Effector CD8-positive, alpha-beta T cell (primary cell): ENCODE results near the gene ELP2.
"Not testable (repeated sequence)": the region's sequence is repeated elsewhere in the genome, so short reads cannot be mapped to it uniquely, and the experiment has no call there.

Experiments
- DNase-seq: peaks from one replicate; lab custom pipeline; 2025; lab: John Stamatoyannopoulos, UW

The ELP2 gene

GRCh38 chr18:36191286-36191685 lies 61.6 kb downstream of the ELP2 start:
- no peak for DNase-seq

GRCh38 chr18:36191711-36192110 lies 62.0 kb downstream of the ELP2 start:
- DNase-seq, result no peak

- no peak for DNase-seq
These were observed 65.1 kb downstream of the ELP2 start for GRCh38 chr18:36194600-36195315.

DNA sequence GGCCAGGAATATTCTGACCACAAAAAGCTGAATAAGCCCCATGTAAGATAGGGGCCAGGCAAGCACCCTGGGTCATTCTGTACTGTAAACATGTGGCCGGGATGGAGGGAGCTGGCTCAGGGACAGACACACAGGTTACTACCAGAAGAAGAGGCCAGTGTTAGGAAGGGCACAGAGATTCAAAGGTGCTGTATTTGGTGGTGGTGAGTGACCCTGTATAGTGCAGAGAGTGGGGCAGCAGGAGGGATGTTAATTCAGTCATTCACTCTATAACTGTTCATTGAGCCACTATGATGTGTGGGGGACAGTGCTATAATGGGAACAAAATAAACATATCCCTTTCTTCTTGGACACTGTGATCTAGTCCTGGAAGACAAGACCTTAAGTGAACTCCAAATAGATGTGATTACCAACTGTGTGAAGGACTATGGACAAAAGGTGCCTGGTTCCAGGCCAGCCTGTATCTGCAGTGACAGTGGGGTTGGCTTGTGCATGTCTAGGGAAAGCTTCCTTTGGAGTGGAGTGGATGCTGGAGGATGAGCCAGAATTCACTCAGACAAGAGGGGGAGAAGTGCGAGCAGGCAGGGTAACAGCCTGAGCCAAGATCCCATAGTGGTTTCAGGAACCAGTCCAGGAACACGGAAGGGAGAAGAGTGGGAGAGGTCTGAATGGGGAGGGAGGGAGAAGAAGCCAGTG lies 65.9 kb downstream of the ELP2 start:
- DNase-seq, result no peak

DNA sequence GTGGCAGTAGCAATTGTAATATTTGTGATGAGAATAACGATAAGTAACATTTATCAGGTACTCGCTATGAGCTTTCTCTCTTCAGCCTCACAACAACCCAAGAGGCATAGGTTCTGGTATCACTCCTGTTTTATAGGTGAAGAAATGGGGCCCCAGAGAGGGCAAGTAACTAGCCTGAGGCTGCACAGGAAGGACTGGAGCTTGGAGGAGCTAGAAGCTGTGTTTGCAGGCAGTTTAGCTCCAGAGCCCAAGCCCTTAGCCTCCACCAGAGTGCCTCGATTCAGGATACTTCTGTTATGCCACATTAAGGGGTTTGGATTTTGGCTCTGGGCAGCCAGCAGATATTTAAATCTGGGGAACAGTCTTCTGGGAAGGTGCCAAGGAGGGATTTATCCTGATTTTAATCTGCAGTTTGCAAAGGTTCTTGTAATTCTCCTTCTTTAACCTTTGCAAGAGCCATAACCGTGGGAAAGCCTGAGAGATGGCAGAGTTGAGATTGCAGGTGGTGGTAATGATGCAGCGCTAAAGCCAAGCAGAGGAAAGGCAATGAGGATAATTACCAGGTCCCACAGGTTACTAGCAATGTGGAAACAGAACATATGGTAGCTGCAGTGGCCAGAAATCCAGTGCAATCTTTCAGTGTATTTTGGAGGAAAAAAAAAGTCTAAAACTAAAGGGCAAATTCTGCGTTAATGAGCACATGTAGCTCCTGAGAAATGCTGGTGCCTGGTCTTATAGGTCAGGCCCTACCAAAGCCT lies 66.7 kb downstream of the ELP2 start:
- no peak for DNase-seq

DNA sequence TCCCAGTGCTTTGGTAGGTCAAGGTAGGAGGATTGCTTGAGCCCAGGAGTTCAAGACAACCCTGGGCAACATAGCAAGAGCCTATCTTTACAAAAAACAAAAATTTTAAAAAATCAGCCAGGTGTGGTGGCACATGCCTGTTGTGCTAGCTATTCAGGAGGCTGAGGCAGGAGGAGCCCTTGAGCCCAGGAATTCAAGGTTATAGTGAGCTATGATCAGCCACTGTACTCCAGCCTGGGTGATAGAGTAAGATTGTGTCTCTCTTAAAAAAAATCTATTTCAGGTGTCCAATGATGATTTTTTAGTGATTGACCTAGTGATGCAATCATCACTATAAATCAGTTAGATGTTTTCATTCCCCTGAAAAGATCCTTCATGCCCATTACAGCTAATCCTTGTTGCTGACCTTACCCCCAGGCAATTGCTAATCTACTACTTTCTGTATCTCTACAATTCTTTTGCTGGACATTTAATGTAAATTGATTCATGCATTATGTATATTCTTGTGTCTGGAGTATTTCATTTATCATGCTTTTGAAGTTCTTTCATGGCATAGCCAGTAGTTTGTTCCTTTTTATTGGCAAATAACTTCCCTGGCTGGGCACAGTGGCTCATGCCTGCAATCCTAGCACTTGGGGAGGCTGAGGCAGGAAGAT lies 67.9 kb downstream of the ELP2 start:
- no peak for DNase-seq

DNA sequence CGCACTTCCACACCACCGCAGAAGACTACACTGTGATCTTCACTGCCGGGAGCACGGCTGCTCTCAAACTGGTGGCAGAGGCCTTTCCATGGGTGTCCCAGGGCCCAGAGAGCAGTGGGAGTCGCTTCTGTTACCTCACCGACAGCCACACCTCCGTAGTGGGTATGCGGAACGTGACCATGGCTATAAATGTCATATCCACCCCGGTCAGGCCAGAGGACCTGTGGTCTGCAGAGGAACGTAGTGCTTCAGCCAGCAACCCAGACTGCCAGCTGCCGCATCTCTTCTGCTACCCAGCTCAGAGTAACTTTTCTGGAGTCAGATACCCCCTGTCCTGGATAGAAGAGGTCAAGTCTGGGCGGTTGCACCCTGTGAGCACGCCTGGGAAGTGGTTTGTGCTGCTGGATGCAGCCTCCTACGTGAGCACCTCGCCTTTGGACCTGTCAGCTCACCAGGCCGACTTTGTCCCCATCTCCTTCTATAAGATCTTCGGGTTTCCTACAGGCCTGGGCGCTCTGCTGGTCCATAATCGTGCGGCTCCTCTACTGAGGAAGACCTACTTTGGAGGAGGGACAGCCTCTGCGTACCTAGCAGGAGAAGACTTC lies 70.1 kb downstream of the ELP2 start:
- DNase-seq, result no peak

DNA sequence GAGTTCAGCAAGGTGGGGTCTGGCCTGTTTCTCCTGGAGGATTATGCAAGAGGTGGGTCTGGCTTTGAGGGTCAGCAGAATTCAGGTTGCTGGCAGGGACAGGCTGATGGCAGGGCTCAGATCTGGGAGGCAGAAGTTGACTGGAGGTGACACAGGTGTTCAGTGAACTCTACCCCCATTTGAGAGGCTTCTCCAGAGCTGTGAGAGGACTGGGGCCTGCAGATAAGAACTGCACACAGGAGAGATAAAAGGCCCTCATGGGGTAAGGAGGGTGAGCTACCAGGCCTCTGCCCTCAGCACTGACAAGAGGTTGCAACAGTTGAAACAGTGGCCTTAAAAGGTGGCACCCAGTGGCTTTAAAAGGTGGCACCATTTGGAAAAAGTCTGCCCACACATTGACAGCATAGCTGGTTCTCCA lies 70.7 kb downstream of the ELP2 start:
- DNase-seq, result no peak

DNA sequence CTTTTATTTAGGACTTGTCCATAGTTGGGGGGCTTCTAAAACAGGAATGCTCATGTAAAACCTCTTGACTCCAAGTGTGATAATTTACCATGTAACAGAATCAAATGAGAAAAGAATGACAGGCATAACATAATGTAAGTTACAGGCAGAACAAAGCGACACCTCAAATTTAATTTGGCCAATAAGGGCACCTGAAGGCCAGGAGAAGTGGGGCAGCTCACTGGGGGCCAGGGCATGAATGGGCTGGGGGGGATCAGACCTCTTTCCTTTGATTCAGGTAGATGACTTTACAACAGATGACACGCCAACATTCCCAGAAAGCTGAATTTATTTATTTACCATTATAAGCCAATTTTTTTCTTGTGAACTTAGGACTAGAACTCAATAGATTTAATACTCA lies 72.1 kb downstream of the ELP2 start:
- no peak for DNase-seq

- no peak for DNase-seq
These were observed 73.7 kb downstream of the ELP2 start for GRCh38 chr18:36203360-36203895.

GRCh38 chr18:36205166-36205565 lies 75.5 kb downstream of the ELP2 start:
- DNase-seq, result no peak

- DNase-seq, result no peak
These were observed 77.6 kb downstream of the ELP2 start for GRCh38 chr18:36207303-36207702.

- DNase-seq, result not testable (repeated sequence)
These were observed 78.3 kb downstream of the ELP2 start for GRCh38 chr18:36207969-36208368.

DNA sequence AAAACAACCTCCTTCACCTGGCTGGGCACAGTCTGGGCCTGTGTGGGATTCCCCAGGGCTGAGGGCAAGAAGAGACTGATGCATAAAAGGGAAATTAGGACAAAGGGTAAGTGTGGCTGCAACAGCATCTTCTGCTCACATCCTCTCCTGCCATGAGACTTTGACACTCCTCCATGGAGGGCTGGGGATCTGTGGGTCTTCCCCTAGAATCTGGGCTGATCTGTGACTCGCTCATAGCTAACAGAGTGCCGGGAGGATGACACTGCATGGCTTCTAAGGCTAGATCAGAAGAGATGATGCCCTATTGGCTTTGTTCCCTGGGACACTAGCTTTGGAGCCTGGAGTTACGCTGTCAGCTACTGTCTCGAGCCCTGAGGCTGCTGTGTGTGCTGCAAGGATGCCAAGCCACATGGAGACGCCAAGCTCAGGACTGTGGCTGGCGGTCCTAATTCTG lies 81.9 kb downstream of the ELP2 start:
- no peak for DNase-seq

DNA sequence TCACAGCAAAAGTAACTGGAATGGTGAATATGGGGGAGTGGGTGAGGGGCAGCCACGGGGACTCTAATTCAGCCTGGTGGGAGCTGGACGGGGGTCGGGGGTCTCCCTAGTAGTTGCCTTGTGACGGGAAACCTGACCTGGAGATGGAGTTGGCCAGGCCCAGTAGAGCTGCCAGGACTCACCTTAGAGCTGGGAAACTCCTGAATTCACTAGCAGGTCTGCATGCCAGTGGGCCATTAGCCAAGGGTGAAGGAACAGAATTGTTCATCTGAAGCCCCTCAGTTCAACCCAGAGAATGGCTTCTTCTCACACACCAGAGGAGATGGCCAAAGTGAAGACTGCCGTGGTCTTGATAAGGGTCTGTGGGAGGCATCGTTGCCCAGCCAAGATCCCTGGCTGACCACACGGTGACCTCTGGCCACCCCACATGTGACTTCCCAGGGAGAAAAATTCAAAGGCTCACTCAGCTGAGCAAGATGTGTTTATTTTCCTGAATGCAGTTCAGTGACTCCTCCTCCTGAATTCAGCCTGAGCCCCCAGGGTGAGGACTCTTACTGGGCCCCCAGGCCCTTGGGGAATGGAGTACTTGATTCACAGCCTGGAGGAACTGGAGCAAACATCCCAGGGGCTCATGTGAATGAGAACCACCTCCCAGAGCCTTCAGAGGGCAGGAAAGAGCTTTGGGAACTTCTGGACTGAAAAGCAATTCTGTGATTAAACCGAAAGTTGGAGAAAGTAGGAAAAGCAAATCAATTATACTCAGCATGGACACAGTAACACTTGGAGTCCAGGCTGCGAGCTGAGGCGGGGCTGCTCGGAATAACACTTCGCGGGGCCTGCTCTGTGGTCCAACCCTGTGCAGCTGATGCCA lies 82.8 kb downstream of the ELP2 start:
- DNase-seq, result no peak

DNA sequence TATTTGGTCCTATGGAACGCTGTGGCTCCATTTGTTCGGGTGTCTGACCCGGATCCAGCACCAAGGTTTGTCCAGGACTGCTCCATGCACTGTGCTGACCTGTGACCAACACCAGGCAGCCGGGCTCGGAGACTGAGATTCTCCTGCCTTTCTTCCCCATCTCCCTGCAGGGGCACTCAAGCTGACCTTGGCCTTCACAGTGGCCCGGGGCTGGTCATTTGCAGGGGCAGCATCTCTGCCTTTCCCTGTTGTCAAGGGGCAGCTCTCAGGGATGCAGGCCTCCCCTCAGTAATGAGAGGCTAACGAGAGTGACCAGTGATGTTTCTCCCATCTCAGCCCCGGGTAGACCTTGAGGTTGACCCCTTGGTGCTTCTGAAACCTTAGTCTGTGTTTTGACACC lies 85.1 kb downstream of the ELP2 start:
- no peak for DNase-seq

DNA sequence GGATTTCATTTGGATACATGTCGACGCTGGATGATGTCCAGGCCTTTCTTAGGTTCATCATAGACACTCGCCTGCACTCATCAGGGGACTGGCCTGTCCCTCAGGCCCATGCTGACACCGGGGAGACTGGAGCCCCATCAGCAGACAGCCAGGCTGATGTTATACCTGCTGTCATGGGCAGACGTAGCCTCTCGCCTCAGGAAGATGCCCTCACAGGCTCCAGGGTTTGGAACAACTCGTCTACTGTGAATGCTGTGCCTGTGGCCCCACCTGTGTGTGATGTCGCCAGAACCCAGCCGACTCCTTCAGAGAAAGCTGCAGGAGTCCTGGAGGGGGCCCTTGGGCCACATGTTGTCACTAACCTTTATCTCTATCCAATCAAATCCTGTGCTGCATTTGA lies 85.9 kb downstream of the ELP2 start:
- no peak for DNase-seq

DNA sequence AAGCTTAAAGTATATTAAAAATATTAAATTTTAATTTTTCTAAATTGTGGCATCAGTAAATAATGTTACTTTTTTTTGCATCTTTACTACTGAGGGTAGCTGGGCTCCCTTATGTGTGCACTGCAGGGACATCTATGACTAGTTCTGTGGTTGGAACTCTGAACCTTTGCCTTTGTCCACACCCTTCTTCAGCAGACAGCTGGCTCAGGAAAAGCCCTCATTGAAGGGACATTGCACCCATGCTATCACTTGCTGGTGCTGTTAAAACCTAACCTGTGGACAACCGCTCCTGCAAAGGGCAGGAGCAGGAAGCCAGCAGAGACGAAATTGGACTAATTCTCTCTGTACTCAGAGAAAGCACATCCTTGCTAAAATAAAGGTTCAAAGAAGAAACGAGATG lies 87.6 kb downstream of the ELP2 start:
- DNase-seq, result no peak

- no peak for DNase-seq
These were observed 99.5 kb downstream of the ELP2 start for GRCh38 chr18:36229188-36229587.
